ENCODE measurements around the gene PAK6. TPM values are rescaled to one million over a fixed set of nuclear protein-coding genes. Genes with fewer than 3 reads are reported as not detected.

Gene PAK6
- total and polyA plus RNA-seq, 9 of the 15 experiments (the other 6 are each of a cell fraction or from before 2014, with no cell fraction given) = 0.03 to 0.74 (median 0.16) TPM; not detected in 2

- TF ChIP-seq RAD21 (CRISPR knock-in tag; conservative IDR thresholded peaks at IDR 0.05 in 1 of 2, IDR thresholded peaks at IDR 0.05 in 1 of 2) (peak in 1 of 2 experiments; percentile 6; a peak in 1 of 4 replicates), ZNF589 (CRISPR knock-in tag; IDR thresholded peaks at IDR 0.05; ENCODE audit: low read depth) (0 out of 2 replicates have a peak, but pooled peaks have one; percentile 34), KDM4B (IDR thresholded peaks at IDR 0.05; ENCODE audit: borderline replicate concordance in 2 of 2, low read depth in 1 of 2) (peak in 1 of 2 experiments; percentile 32; a peak in 1 of 4 replicates), KDM5B (IDR thresholded peaks at IDR 0.05; ENCODE audit: insufficient replicate concordance, low read depth, low read length) (peak; percentile 43), PREB (CRISPR knock-in tag; IDR thresholded peaks at IDR 0.05) (no peak)
- TF ChIP-seq, protein P1, sequence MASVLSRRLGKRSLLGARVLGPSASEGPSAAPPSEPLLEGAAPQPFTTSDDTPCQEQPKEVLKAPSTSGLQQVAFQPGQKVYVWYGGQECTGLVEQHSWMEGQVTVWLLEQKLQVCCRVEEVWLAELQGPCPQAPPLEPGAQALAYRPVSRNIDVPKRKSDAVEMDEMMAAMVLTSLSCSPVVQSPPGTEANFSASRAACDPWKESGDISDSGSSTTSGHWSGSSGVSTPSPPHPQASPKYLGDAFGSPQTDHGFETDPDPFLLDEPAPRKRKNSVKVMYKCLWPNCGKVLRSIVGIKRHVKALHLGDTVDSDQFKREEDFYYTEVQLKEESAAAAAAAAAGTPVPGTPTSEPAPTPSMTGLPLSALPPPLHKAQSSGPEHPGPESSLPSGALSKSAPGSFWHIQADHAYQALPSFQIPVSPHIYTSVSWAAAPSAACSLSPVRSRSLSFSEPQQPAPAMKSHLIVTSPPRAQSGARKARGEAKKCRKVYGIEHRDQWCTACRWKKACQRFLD (CRISPR knock-in tag; IDR thresholded peaks at IDR 0.05) = peak; percentile 70; the same call in 1 of the 2 replicates
Measured at GRCh38 chr15:40307421-40308211, 68.8 kb downstream of the PAK6 start, which contains the start of gene PLCB2 (continued).

Measured in K562 (cell line).